ENCODE measurements around the gene S100A1. TPM values are rescaled to one million over a fixed set of nuclear protein-coding genes. Genes with fewer than 3 reads are reported as not detected.

Gene S100A1
- total and polyA plus RNA-seq, 2 experiments from 2014 or later = 1.3 to 2.7 TPM

DNA sequence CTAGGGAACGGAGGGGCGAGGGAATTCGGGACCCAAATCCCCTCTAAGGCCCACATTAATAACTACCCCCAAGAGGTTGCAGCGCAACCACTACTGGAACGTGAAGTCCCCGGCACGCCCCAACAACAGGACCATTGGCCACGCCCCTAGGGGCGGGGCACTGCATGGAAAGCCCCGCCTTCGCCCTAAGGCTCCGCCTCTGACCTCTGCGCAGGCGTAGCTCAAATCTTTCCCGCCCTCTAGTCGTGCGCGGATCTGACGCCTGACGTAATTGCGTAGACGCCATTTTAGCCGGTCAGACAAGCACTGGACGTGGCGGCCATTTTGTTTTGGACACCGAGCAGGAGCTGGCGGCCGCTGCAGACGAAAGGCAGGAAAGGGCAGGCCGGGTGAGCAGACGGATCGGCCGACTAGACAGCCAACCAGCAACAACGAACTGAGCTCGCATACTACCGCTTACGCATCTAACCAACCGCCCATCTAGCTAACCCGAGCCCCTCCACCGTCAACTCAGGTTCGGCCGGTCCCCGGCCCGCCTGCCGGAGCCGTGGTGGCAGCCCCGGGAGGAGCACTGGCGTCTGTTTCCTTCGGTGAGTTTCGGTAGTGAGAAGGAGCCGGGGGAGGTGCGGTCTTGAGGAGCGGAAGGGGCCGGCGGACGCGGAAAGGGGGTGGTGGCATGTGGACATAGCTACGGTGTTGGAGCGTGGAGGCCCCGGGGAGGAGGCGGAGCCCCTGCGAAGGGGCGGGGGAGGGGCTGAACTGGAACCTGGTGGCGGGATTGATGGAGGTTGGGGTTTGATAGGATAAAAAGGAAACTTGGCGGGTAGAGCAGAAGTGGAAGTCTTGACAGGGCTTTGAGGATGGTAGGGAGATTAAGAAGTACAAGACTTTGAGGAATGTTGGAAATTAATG lies 5.8 kb downstream of the S100A1 start, which contains the start of gene CHTOP:
TSS of gene CHTOP (plus strand) at position 313 of the 912 bp plus-strand sequence. CDS start 2,523 bp downstream, outside the sequence.
- H2AFZ ChIP-seq = peak within 1 kb of the TSS; percentile 36
- H3K4me1 ChIP-seq (ENCODE audit: insufficient read depth) = peaks cover 21% of the 10 kb centered on the region
- peak within 1 kb of the TSS; percentile 99 for H3K27ac ChIP-seq
- no peaks in the 10 kb centered on the region for H3K36me3 ChIP-seq (replicated peaks; ENCODE audit: insufficient read depth, low read depth)
- H3K4me3 ChIP-seq = peak within 1 kb of the TSS; percentile 65
- H3K79me2 ChIP-seq = peaks cover 47% of the 10 kb centered on the region
- DNase-seq (ENCODE audit: low spot score) = peak; percentile 99
- no peaks in the 10 kb centered on the region for H3K27me3 ChIP-seq
- 2% methylated on average over 65 of the region's 65 CpGs for WGBS (ENCODE audit: low lambda C conversion rate, missing lambda C conversion rate)
- H3K4me2 ChIP-seq = peak within 1 kb of the TSS; percentile 84
- TF ChIP-seq EZH2 (IDR thresholded peaks at IDR 0.05; ENCODE audit: borderline replicate concordance) (no peak), EZH2phosphoT487 (IDR thresholded peaks at IDR 0.05; ENCODE audit: low read depth, severe bottlenecking, unreplicated experiment) (no peak)
- TF ChIP-seq, protein P1, sequence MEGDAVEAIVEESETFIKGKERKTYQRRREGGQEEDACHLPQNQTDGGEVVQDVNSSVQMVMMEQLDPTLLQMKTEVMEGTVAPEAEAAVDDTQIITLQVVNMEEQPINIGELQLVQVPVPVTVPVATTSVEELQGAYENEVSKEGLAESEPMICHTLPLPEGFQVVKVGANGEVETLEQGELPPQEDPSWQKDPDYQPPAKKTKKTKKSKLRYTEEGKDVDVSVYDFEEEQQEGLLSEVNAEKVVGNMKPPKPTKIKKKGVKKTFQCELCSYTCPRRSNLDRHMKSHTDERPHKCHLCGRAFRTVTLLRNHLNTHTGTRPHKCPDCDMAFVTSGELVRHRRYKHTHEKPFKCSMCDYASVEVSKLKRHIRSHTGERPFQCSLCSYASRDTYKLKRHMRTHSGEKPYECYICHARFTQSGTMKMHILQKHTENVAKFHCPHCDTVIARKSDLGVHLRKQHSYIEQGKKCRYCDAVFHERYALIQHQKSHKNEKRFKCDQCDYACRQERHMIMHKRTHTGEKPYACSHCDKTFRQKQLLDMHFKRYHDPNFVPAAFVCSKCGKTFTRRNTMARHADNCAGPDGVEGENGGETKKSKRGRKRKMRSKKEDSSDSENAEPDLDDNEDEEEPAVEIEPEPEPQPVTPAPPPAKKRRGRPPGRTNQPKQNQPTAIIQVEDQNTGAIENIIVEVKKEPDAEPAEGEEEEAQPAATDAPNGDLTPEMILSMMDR (IDR thresholded peaks at IDR 0.05; ENCODE audit: poor library complexity) = no peak
- H3K9me2 ChIP-seq (replicated peaks; ENCODE audit: insufficient read depth) = no peaks in the 10 kb centered on the region
- peaks cover 36% of the 10 kb centered on the region for H4K20me1 ChIP-seq (ENCODE audit: insufficient read depth, poor library complexity, severe bottlenecking)
- no peaks in the 10 kb centered on the region for H3K9me3 ChIP-seq (ENCODE audit: low read depth)

DNA sequence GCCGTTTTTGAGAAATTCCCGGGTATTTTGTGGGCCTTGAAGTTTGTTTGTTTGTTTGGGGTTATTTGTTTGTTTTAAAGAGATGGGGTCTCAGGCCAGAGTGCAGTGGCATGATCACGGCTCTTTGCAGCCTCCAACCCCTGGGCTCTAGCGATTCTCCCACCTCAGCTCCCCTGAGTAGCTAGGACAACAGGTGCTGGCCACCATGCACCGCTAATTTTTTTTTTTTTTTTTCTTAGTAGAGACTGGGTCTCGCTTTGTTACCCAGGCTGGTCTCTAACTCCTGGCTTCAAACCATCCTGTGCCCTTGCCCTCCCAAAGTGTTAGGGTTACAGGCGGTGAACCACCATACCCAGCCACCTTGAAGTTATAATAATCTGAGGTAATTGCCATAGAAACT lies 7.6 kb downstream of the S100A1 start:
- 94% methylated on average over 7 of the region's 7 CpGs for WGBS (ENCODE audit: low lambda C conversion rate, missing lambda C conversion rate)
- TF ChIP-seq, protein P1 (IDR thresholded peaks at IDR 0.05; ENCODE audit: poor library complexity) = no peak
- TF ChIP-seq EZH2 (IDR thresholded peaks at IDR 0.05; ENCODE audit: borderline replicate concordance) (no peak), EZH2phosphoT487 (IDR thresholded peaks at IDR 0.05; ENCODE audit: low read depth, severe bottlenecking, unreplicated experiment) (no peak)
- Histone ChIP-seq H3K4me1 (ENCODE audit: insufficient read depth) (peaks cover 14% of the 10 kb centered on the region), H4K20me1 (ENCODE audit: insufficient read depth, poor library complexity, severe bottlenecking) (peaks cover 40% of the 10 kb centered on the region), H2AFZ (no peak overlapping the region), H3K4me3 (no peak overlapping the region), H3K27me3 (no peaks in the 10 kb centered on the region), H3K9me3 (ENCODE audit: low read depth) (no peaks in the 10 kb centered on the region), H3K27ac (no peak overlapping the region), H3K4me2 (peak overlapping the region; percentile 84), H3K9me2 (replicated peaks; ENCODE audit: insufficient read depth) (no peaks in the 10 kb centered on the region), H3K36me3 (replicated peaks; ENCODE audit: insufficient read depth, low read depth) (peaks cover under 1% of the 10 kb centered on the region), H3K79me2 (peaks cover 65% of the 10 kb centered on the region)
- no peak for DNase-seq (ENCODE audit: low spot score)

DNA sequence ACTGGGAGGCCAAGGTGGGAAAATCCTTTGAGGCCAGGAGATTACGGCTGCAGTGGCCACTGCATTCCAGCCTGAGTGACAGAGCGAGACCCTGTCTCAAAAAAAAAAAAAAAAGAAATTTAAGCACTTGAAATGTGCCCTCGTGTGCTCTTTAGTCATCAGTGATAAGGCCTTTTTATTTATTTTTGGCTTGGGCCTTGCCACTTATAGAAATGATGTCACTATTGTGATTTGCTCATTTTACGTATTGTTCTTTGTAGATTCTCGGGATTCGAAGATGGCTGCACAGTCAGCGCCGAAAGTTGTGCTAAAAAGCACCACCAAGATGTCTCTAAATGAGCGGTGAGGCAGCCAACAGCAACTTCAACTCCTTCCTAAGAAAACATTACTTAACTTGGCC lies 8.1 kb downstream of the S100A1 start:
- Histone ChIP-seq H3K4me1 (ENCODE audit: insufficient read depth) (peaks cover 12% of the 10 kb centered on the region), H3K4me2 (peak overlapping the region; percentile 84), H3K27ac (no peak overlapping the region)

More for the DNA sequence above, 8.1 kb downstream of the S100A1 start:
- DNase-seq (ENCODE audit: low spot score) = no peak
- 91% methylated on average over 9 of the region's 9 CpGs for WGBS (ENCODE audit: low lambda C conversion rate, missing lambda C conversion rate)
- peaks cover 5% of the 10 kb centered on the region for H3K36me3 ChIP-seq (replicated peaks; ENCODE audit: insufficient read depth, low read depth)
- H2AFZ ChIP-seq = no peak overlapping the region
- no peaks in the 10 kb centered on the region for H3K9me2 ChIP-seq (replicated peaks; ENCODE audit: insufficient read depth)
- no peak overlapping the region for H3K4me3 ChIP-seq
- H4K20me1 ChIP-seq (ENCODE audit: insufficient read depth, poor library complexity, severe bottlenecking) = peaks cover 45% of the 10 kb centered on the region
- H3K9me3 ChIP-seq (ENCODE audit: low read depth) = no peaks in the 10 kb centered on the region
- H3K79me2 ChIP-seq = peaks cover 70% of the 10 kb centered on the region
- TF ChIP-seq EZH2phosphoT487 (IDR thresholded peaks at IDR 0.05; ENCODE audit: low read depth, severe bottlenecking, unreplicated experiment) (no peak), EZH2 (IDR thresholded peaks at IDR 0.05; ENCODE audit: borderline replicate concordance) (no peak)
- TF ChIP-seq, protein P1 (IDR thresholded peaks at IDR 0.05; ENCODE audit: poor library complexity) = no peak
- no peaks in the 10 kb centered on the region for H3K27me3 ChIP-seq
